ENCODE measurements around the gene UBE4B. TPM values are rescaled to one million over a fixed set of nuclear protein-coding genes. Genes with fewer than 3 reads are reported as not detected.

UBE4B gene
- total RNA-seq, 1 experiment from 2014 or later = 80.8 TPM

DNA sequence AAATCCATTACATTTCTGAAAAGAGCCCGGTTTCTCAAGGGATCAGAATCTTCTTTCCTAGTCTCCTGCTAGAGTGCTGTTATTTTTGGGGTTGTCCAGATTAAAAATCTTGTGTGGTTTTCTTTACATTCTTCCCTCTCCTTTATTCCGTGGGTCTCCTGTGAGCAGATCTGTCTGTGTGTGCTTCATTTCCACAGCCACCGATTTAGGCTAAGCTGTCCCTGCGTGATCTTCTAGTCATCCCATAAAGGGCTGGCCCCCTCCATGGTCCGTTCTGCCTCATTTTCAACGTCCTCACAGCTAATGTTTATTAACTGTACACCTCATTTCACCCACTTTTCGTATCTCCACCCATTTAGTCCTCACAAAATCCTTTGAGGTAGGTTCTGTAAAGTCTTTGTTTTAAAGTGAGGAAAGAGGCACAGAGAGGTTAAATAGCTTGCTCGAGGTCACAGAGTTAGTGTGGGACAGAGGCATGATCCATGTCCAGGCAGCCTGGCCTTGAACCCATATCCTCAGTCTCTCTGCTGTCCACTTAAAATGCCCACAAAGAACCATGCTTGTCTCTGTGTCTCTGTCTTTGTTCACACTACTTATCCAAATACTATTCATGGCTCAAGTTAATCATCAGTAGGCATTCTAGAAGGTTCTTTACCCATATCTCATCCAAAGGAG, 139.4 kb downstream of the UBE4B start:
- H3K36me3 Mint-ChIP-seq = peaks cover 54% of the 10 kb centered on the region
- no peak for ATAC-seq

DNA sequence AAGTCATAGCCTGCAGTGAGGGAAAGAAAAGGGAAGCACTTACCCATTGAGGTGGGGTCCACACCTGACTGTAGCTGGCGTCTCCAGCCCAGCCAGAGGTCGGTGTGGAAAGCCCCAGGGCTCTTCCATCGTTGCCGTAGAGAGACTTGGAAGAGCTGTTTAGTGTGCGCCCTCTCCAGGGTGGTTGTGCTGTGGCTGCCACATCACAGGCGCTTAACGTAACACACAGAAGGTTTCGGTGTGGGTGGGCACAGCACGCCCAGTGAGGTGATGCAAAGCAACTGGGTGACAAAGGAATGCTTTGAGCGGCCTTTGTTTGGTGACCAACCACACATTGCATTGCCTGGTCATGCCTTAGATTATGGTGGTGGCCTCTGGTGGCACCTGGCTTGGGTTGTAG, 140.8 kb downstream of the UBE4B start:
- POLR2A ChIA-PET = interaction anchor here (0.7 kb wide), 1 partner anchor 1952 kb away, joined by 3 read pairs; no protein-coding TSS in a partner anchor
- Mint-ChIP-seq H3K4me1 (peaks cover 4% of the 10 kb centered on the region), H3K27me3 (ENCODE audit: low read depth) (no peaks in the 10 kb centered on the region)

More for the DNA sequence above, 139.4 kb downstream of the UBE4B start:
- Mint-ChIP-seq H3K27ac (no peak overlapping the region; the same call in 1 of the 2 replicates), H3K9me3 (peaks cover 16% of the 10 kb centered on the region), H3K27me3 (ENCODE audit: low read depth) (no peaks in the 10 kb centered on the region), H3K4me3 (no peak overlapping the region), H3K4me1 (no peaks in the 10 kb centered on the region)
- POLR2A ChIA-PET = no interaction called here
- TF ChIP-seq FOXP1 (CRISPR knock-in tag; IDR thresholded peaks at IDR 0.05; ENCODE audit: borderline replicate concordance) (no peak), ZNF671 (CRISPR knock-in tag; IDR thresholded peaks at IDR 0.05) (no peak), ZNF281 (CRISPR knock-in tag; IDR thresholded peaks at IDR 0.05) (no peak), E2F1 (CRISPR knock-in tag; IDR thresholded peaks at IDR 0.05) (no peak), HMGA2 (CRISPR knock-in tag; IDR thresholded peaks at IDR 0.05) (no peak), CREM (CRISPR knock-in tag; IDR thresholded peaks at IDR 0.05) (no peak), ZBTB21 (CRISPR knock-in tag; IDR thresholded peaks at IDR 0.05; ENCODE audit: borderline replicate concordance) (no peak)
- CTCF ChIA-PET = no interaction called here
- DNase-seq (ENCODE audit: low spot score) = no peak

DNA sequence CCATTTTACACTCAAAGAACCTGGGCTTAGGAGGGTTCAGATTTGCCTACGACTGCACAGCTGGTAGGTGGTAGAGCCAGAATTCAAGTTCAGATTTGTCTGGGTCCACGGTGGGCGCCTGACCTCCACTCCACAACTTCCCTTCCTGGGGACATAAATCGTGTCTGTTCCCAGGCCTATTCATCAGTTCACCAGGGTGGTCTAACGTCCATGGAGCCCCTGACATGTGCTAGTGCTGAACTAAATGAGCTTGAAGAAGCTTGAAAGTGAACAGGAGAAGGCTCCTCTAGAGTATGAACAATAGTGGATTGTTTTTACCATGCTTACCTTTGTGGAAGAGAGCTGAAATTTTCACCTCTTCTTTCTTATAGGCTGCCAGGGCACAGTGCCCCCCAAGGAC, 145.1 kb downstream of the UBE4B start:
- H3K27ac Mint-ChIP-seq = peak overlapping the region; percentile 41; the same call in 1 of the 2 replicates
- CTCF ChIA-PET = interaction anchor here (0.6 to 1.4 kb wide), 6 partner anchors 25 to 457 kb away, joined by 3 to 7 read pairs (median 4); partner anchors contain the start of genes CENPS and KIF1B
- POLR2A ChIA-PET = no interaction called here
- no peaks in the 10 kb centered on the region for H3K27me3 Mint-ChIP-seq (ENCODE audit: low read depth)
- DNase-seq (ENCODE audit: low spot score) (no peak), ATAC-seq (no peak)
- H3K36me3 Mint-ChIP-seq = peaks cover 47% of the 10 kb centered on the region
- H3K4me1 Mint-ChIP-seq = peaks cover 7% of the 10 kb centered on the region
- TF ChIP-seq KAT7 (CRISPR knock-in tag; IDR thresholded peaks at IDR 0.05; ENCODE audit: borderline replicate concordance) (no peak), ZNF219 (CRISPR knock-in tag; IDR thresholded peaks at IDR 0.05; ENCODE audit: borderline replicate concordance) (no peak), TEAD4 (CRISPR knock-in tag; IDR thresholded peaks at IDR 0.05) (no peak), ZBTB21 (CRISPR knock-in tag; IDR thresholded peaks at IDR 0.05; ENCODE audit: borderline replicate concordance) (no peak), NR2C2 (CRISPR knock-in tag; IDR thresholded peaks at IDR 0.05) (no peak), FOXK1 (CRISPR knock-in tag; IDR thresholded peaks at IDR 0.05) (no peak), ZNF317 (CRISPR knock-in tag; IDR thresholded peaks at IDR 0.05; ENCODE audit: borderline replicate concordance, low read depth) (no peak), ZNF425 (CRISPR knock-in tag; conservative IDR thresholded peaks at IDR 0.05) (no peak)
- TF ChIP-seq, protein P1, sequence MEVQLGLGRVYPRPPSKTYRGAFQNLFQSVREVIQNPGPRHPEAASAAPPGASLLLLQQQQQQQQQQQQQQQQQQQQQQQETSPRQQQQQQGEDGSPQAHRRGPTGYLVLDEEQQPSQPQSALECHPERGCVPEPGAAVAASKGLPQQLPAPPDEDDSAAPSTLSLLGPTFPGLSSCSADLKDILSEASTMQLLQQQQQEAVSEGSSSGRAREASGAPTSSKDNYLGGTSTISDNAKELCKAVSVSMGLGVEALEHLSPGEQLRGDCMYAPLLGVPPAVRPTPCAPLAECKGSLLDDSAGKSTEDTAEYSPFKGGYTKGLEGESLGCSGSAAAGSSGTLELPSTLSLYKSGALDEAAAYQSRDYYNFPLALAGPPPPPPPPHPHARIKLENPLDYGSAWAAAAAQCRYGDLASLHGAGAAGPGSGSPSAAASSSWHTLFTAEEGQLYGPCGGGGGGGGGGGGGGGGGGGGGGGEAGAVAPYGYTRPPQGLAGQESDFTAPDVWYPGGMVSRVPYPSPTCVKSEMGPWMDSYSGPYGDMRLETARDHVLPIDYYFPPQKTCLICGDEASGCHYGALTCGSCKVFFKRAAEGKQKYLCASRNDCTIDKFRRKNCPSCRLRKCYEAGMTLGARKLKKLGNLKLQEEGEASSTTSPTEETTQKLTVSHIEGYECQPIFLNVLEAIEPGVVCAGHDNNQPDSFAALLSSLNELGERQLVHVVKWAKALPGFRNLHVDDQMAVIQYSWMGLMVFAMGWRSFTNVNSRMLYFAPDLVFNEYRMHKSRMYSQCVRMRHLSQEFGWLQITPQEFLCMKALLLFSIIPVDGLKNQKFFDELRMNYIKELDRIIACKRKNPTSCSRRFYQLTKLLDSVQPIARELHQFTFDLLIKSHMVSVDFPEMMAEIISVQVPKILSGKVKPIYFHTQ (CRISPR knock-in tag; IDR thresholded peaks at IDR 0.05) = no peak
- peaks cover 16% of the 10 kb centered on the region for H3K9me3 Mint-ChIP-seq
- no peak overlapping the region for H3K4me3 Mint-ChIP-seq

More for the DNA sequence above, 140.8 kb downstream of the UBE4B start:
- DNase-seq (ENCODE audit: low spot score) (no peak), ATAC-seq (no peak; the same call in 1 of the 2 replicates)
- no peak overlapping the region for H3K4me3 Mint-ChIP-seq
- TF ChIP-seq FOXP1 (CRISPR knock-in tag; IDR thresholded peaks at IDR 0.05; ENCODE audit: borderline replicate concordance) = no peak
- no peak for TF ChIP-seq NFE2L1 (CRISPR knock-in tag; IDR thresholded peaks at IDR 0.05)
- TF ChIP-seq, protein P2, sequence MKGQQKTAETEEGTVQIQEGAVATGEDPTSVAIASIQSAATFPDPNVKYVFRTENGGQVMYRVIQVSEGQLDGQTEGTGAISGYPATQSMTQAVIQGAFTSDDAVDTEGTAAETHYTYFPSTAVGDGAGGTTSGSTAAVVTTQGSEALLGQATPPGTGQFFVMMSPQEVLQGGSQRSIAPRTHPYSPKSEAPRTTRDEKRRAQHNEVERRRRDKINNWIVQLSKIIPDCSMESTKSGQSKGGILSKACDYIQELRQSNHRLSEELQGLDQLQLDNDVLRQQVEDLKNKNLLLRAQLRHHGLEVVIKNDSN (CRISPR knock-in tag; IDR thresholded peaks at IDR 0.05) = no peak
- H3K9me3 Mint-ChIP-seq = peaks cover 16% of the 10 kb centered on the region
- peaks cover 47% of the 10 kb centered on the region for H3K36me3 Mint-ChIP-seq
- CTCF ChIA-PET = no interaction called here
- H3K27ac Mint-ChIP-seq = 0 out of 2 replicates have a peak overlapping the region, but pooled peaks have one; percentile 46

Measured in WTC11 (cell line).